ENCODE results near the gene CLDN9. TPM values are rescaled to one million over a fixed set of nuclear protein-coding genes. Genes with fewer than 3 reads are reported as not detected.
A peak's percentile ranks its signal among the peaks of the same experiment; 100 is the strongest.

The CLDN9 gene
- total and polyA plus RNA-seq, 7 donors, result 0.28 TPM; not detected in 6

- H3K4me3 ChIP-seq, result peak within 1 kb of the TSS; percentile 65 to 90 (median 72)
- intact Hi-C loops (cut with DNase I), result loop anchor here (5.0 kb wide), 1 partner anchor 53 kb away; no protein-coding TSS in a partner anchor
- H3K9me3 ChIP-seq, result no peaks in the 10 kb centered on the region
- H3K36me3 ChIP-seq, result no peaks in the 10 kb centered on the region
- TF ChIP-seq EP300 (IDR thresholded peaks at IDR 0.05) (no peak), POLR2A (IDR thresholded peaks at IDR 0.05) (peak; percentile 93 to 95), POLR2AphosphoS5 (IDR thresholded peaks at IDR 0.05) (peak; percentile 93 to 99 (median 98))
- TF ChIP-seq, protein P1, sequence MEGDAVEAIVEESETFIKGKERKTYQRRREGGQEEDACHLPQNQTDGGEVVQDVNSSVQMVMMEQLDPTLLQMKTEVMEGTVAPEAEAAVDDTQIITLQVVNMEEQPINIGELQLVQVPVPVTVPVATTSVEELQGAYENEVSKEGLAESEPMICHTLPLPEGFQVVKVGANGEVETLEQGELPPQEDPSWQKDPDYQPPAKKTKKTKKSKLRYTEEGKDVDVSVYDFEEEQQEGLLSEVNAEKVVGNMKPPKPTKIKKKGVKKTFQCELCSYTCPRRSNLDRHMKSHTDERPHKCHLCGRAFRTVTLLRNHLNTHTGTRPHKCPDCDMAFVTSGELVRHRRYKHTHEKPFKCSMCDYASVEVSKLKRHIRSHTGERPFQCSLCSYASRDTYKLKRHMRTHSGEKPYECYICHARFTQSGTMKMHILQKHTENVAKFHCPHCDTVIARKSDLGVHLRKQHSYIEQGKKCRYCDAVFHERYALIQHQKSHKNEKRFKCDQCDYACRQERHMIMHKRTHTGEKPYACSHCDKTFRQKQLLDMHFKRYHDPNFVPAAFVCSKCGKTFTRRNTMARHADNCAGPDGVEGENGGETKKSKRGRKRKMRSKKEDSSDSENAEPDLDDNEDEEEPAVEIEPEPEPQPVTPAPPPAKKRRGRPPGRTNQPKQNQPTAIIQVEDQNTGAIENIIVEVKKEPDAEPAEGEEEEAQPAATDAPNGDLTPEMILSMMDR (IDR thresholded peaks at IDR 0.05), result no peak
- DNase-seq, result peak; percentile 94
- peaks cover 0 to 29% (median 24%) of the 10 kb centered on the region in 4 donors for H3K4me1 ChIP-seq
- 6% methylated on average over 91 of the region's 91 CpGs for WGBS, 2 donors
- peak within 1 kb of the TSS; percentile 82 to 93 (median 87) for H3K27ac ChIP-seq
- H3K27me3 ChIP-seq, result peaks cover 7 to 28% (median 9%) of the 10 kb centered on the region in 3 donors
Measured at GRCh38 chr16:2980227-2981176, 32.2 kb upstream of the CLDN9 start, which contains the start of gene PKMYT1. TSS of gene PKMYT1 (minus strand) at chr16:2980446. CDS start at chr16:2979657, 789 bp downstream.

DNA sequence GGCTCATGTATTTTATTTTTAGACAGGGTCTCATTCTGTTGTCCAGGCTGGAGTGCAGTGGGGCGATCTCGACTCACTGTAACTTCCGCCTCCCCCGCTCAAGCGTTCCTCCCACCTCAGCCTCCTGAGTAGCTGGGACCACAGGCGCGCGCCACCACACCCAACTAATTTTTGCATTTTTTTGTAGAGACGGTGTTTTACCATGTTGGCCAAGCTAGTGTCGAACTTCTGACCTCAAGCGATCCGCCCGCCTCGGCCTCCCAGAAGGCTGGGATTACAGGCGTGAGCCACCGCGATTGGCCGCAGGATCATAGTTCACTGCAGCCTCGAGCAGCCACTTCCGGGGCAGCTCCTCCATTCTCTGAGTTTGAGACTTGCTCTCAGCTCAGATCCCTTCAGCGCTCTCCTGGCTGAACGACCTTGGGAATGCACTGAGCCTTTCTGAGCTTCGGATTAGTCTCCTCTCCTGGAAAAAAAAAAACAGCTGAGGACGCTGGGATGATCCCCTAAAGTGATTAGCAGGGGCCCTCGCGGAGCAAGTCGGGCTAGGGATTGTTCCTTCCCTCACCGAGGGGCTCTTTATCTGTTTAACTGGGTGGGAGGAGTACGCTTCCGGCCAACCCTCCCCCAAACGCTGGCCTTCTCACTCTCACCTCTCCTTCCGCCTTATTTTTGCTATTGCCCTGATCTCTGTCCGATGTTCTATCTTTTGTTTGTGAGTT lies 31.4 kb upstream of the CLDN9 start:
- H3K27ac ChIP-seq, result peak overlapping the region in 2 of 4 donors; percentile 85 to 93
- no peak for DNase-seq
- no peaks in the 10 kb centered on the region for H3K36me3 ChIP-seq
- 66 to 68% methylated on average over 33 of the region's 33 CpGs for WGBS, 2 donors
- H3K27me3 ChIP-seq, result peaks cover 7 to 28% (median 9%) of the 10 kb centered on the region in 3 donors
- intact Hi-C loops (cut with DNase I), result loop anchor here (5.0 kb wide), 1 partner anchor 54 kb away; no protein-coding TSS in a partner anchor
- peaks cover 0 to 30% (median 25%) of the 10 kb centered on the region in 4 donors for H3K4me1 ChIP-seq
- TF ChIP-seq EP300 (IDR thresholded peaks at IDR 0.05) (no peak), POLR2A (IDR thresholded peaks at IDR 0.05) (no peak), POLR2AphosphoS5 (IDR thresholded peaks at IDR 0.05) (no peak)
- TF ChIP-seq, protein P1 (IDR thresholded peaks at IDR 0.05), result no peak
- peak overlapping the region in 3 of 4 donors; percentile 70 to 90 (median 74) for H3K4me3 ChIP-seq
- H3K9me3 ChIP-seq, result no peaks in the 10 kb centered on the region

DNA sequence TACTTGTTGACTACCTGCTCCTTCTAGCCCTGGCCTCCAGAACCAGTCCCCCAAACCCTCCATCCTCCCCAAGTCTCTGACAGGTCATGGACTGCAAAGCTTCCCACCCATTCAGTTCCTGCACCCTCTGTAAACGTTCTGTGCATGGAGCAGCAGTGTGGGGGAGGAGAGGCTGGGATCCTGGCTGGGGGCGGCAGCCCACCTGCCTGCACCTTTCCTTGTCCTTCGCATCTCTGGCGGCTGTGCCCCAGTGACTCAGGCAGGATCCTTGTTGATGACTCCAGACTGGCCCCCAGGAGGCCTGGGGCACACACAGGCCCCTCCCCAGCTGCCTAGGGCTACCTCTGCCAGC lies 30.8 kb upstream of the CLDN9 start:
- TF ChIP-seq EP300 (IDR thresholded peaks at IDR 0.05) (no peak), POLR2AphosphoS5 (IDR thresholded peaks at IDR 0.05) (no peak), POLR2A (IDR thresholded peaks at IDR 0.05) (no peak)
- TF ChIP-seq, protein P1 (IDR thresholded peaks at IDR 0.05), result no peak
- Histone ChIP-seq H3K4me1 (peaks cover 0 to 30% (median 25%) of the 10 kb centered on the region in 4 donors), H3K36me3 (no peaks in the 10 kb centered on the region), H3K4me3 (no peak overlapping the region), H3K9me3 (no peaks in the 10 kb centered on the region), H3K27ac (no peak overlapping the region), H3K27me3 (peaks cover 7 to 26% (median 9%) of the 10 kb centered on the region in 3 donors)
- DNase-seq, result no peak
- intact Hi-C loops (cut with DNase I), result loop anchor here (2.0 to 5.0 kb wide), 2 partner anchors 13 to 55 kb away; partner anchors contain the start of gene PAQR4
- 79 to 83% methylated on average over 4 of the region's 4 CpGs for WGBS, 2 donors

GRCh38 chr16:2982402-2982801 lies 30.3 kb upstream of the CLDN9 start:
- WGBS, 2 donors, result 91 to 93% methylated on average over 5 of the region's 5 CpGs
- H3K27me3 ChIP-seq, result peaks cover 7 to 23% (median 9%) of the 10 kb centered on the region in 3 donors

More at GRCh38 chr16:2982402-2982801, 30.3 kb upstream of the CLDN9 start:
- peaks cover 0 to 30% (median 25%) of the 10 kb centered on the region in 4 donors for H3K4me1 ChIP-seq
- DNase-seq, result no peak
- H3K36me3 ChIP-seq, result no peaks in the 10 kb centered on the region
- intact Hi-C loops (cut with DNase I), result loop anchor here (2.0 to 5.0 kb wide), 2 partner anchors 14 to 55 kb away; partner anchors contain the start of gene PAQR4
- H3K9me3 ChIP-seq, result no peaks in the 10 kb centered on the region
- no peak for TF ChIP-seq POLR2AphosphoS5 (IDR thresholded peaks at IDR 0.05)
- TF ChIP-seq, protein P1 (IDR thresholded peaks at IDR 0.05), result no peak
- no peak for TF ChIP-seq EP300 (IDR thresholded peaks at IDR 0.05)
- TF ChIP-seq POLR2A (IDR thresholded peaks at IDR 0.05), result no peak
- H3K27ac ChIP-seq, result no peak overlapping the region
- no peak overlapping the region for H3K4me3 ChIP-seq

Measured in sigmoid colon (tissue), 7 donors.